K562 (cell line): Measurements from ENCODE around the gene NDUFB7. TPM values are rescaled to one million over a fixed set of nuclear protein-coding genes. Genes with fewer than 3 reads are reported as not detected.

Source experiments
- BMI1 ChIP-seq: fragments of 150-350 bp; IDR thresholded peaks from 2 replicates; pipeline ENCODE4 v1.6.1; 2014; ENCODE audit warnings: low read length
- CBX1 ChIP-seq: sonication (generic); IDR thresholded peaks from 2 replicates; pipeline ENCODE4 v1.6.1; 2016; ENCODE audit warnings: antibody characterized with exemption, low read depth, mild to moderate bottlenecking
- CHD4 ChIP-seq: fragments of 200-600 bp; sonication (generic); IDR thresholded peaks from 3 replicates; pipeline ENCODE4 v1.6.1; 2012; ENCODE audit warnings: low read depth, mild to moderate bottlenecking, mixed read lengths, low read length, inconsistent platforms; ENCODE audit not compliant: insufficient read depth, insufficient replicate concordance, poor library complexity, severe bottlenecking
- EWSR1 ChIP-seq: fragments of 450-650 bp; IDR thresholded peaks from 2 replicates; pipeline ENCODE4 v1.6.1; 2018; ENCODE audit warnings: borderline replicate concordance, mild to moderate bottlenecking, low read depth, moderate library complexity; ENCODE audit not compliant: partially characterized antibody
- FOXA1 ChIP-seq: fragments of 450-650 bp; IDR thresholded peaks from 2 replicates; pipeline ENCODE4 v1.6.1; 2016; ENCODE audit warnings: mild to moderate bottlenecking, borderline replicate concordance
- RBM14 ChIP-seq: fragments of 200-400 bp; formaldehyde crosslinking; IDR thresholded peaks from 2 replicates; pipeline ENCODE4 v1.6.1; 2018; ENCODE audit warnings: low read depth, mild to moderate bottlenecking, low read length, moderate library complexity, borderline replicate concordance; ENCODE audit not compliant: insufficient read depth
- SLC30A9 ChIP-seq: fragments of 250-450 bp; sonication (Bioruptor Pico); IDR thresholded peaks from 2 replicates; pipeline ENCODE4 v1.8.0; 2022; ENCODE audit warnings: mild to moderate bottlenecking, moderate library complexity
- SMC3 ChIP-seq: conservative IDR thresholded peaks from 2 replicates; pipeline ENCODE4 v1.6.1; 2011; ENCODE audit warnings: low read depth, low read length, improper control_type of control experiment; ENCODE audit not compliant: insufficient read depth
- SREBF2 ChIP-seq: sonication (generic); formaldehyde crosslinking; IDR thresholded peaks from 2 replicates; pipeline ENCODE4 v1.4.0; 2020; ENCODE audit warnings: mild to moderate bottlenecking, missing genetic modification reagents
- TAF15 ChIP-seq: fragments of 200-400 bp; formaldehyde crosslinking; IDR thresholded peaks from 2 replicates; pipeline ENCODE4 v1.6.1; 2017; ENCODE audit warnings: mild to moderate bottlenecking, low read depth, low read length, moderate library complexity
- TAF7 ChIP-seq: fragments of 450-650 bp; IDR thresholded peaks from 2 replicates; pipeline ENCODE4 v1.6.1; 2016; ENCODE audit warnings: missing genetic modification characterization, missing compliant biosample characterization
- TARDBP ChIP-seq: fragments of 450-650 bp; IDR thresholded peaks from 2 replicates; pipeline ENCODE4 v1.6.1; 2016
- TEAD1 ChIP-seq, 2 experiments: fragments of 450-650 bp in 1 of 2; sonication (generic) in 1 of 2; formaldehyde crosslinking; IDR thresholded peaks; 2 replicates each; pipeline versions ENCODE4 v1.4.0 to v1.8.0; 2020 to 2022; ENCODE audit warnings: mild to moderate bottlenecking in 2 of 2, missing genetic modification reagents in 1 of 2
- TEAD2 ChIP-seq: fragments of 450-650 bp; IDR thresholded peaks from 2 replicates; pipeline ENCODE4 v1.6.1; 2016; ENCODE audit warnings: missing genetic modification characterization, control low read depth, missing compliant biosample characterization
- XRCC4 ChIP-seq: IDR thresholded peaks from one replicate; pipeline ENCODE4 v1.6.1; 2011; ENCODE audit not compliant: insufficient read depth, insufficient read length; ENCODE audit errors: extremely low read depth
- ZKSCAN3 ChIP-seq: fragments of 250-450 bp; sonication (Bioruptor Pico); IDR thresholded peaks from 2 replicates; pipeline ENCODE4 v1.4.0; 2020
- ZNF175 ChIP-seq: fragments of 200-800 bp; sonication (Bioruptor generic); IDR thresholded peaks from 2 replicates; pipeline ENCODE4 v1.6.1; 2016; ENCODE audit warnings: low read depth, mild to moderate bottlenecking, missing genetic modification characterization, missing compliant biosample characterization
- ZNF507 ChIP-seq: conservative IDR thresholded peaks from 2 replicates; pipeline ENCODE4 v1.6.1; 2017; ENCODE audit warnings: missing genetic modification characterization, missing compliant biosample characterization
- ZNF668 ChIP-seq: fragments of 250-450 bp; sonication (Bioruptor Pico); IDR thresholded peaks from 2 replicates; pipeline ENCODE4 v1.8.0; 2022; ENCODE audit warnings: mild to moderate bottlenecking, inconsistent platforms
- ZNF785 ChIP-seq: fragments of 250-450 bp; sonication (Bioruptor Pico); IDR thresholded peaks from 2 replicates; pipeline ENCODE4 v1.4.0; 2020; ENCODE audit warnings: mild to moderate bottlenecking
- polyA plus RNA-seq, 8 experiments: library from polyadenylated mRNA; depleted of rRNA in 4 of 8; stranded (reverse) in 5 of 8; unstranded in 3 of 8; fragments of >200 nt; fragmentation: Nextera tagmentation in 2 of 8; fragmentation: Illumina TruSeq in 1 of 8; extraction: Ambion mirVana in 2 of 8; extraction: Trizol in 1 of 8; gene quantifications; 2 replicates each; pipeline versions ENCODE4 v1.2.1 to v1.2.3, GENCODE V29; 2011 to 2014; ENCODE audit warnings: inconsistent platforms in 1 of 8, missing spikeins in 1 of 8
- total RNA-seq, 7 experiments: library from RNA; depleted of rRNA in 6 of 7; stranded (reverse); fragments of >200 nt in 6 of 7; fragmentation: Illumina TruSeq in 2 of 7; extraction: Trizol in 2 of 7; gene quantifications; 2 replicates each; pipeline versions ENCODE4 v1.2.1 to v1.2.3, GENCODE V29; 2011 to 2021; ENCODE audit warnings: low replicate concordance in 1 of 7
- TF ChIP-seq, protein P1 (sequence below): fragments of 450-650 bp; formaldehyde crosslinking; conservative IDR thresholded peaks from 2 replicates; pipeline ENCODE4 v1.4.0; 2022; ENCODE audit warnings: mild to moderate bottlenecking, missing genetic modification characterization
- TF ChIP-seq, protein P2 (sequence below): fragments of 450-650 bp; conservative IDR thresholded peaks from 2 replicates; pipeline ENCODE4 v1.6.1; 2016; ENCODE audit warnings: missing genetic modification characterization, low read depth, mild to moderate bottlenecking, control low read depth, missing compliant biosample characterization
- TF ChIP-seq, protein P3 (sequence below), 2 experiments: fragments of 450-650 bp in 1 of 2; sonication (generic) in 1 of 2; formaldehyde crosslinking; conservative IDR thresholded peaks; 2 replicates each; pipeline versions ENCODE4 v1.4.0 to v1.8.1; 2020 to 2022; ENCODE audit warnings: mild to moderate bottlenecking in 1 of 2, missing genetic modification reagents in 1 of 2
- TF ChIP-seq, protein P4 (sequence below): fragments of 250-450 bp; sonication (Bioruptor Pico); IDR thresholded peaks from 2 replicates; pipeline ENCODE4 v1.9.0; 2021; ENCODE audit warnings: mild to moderate bottlenecking

Gene NDUFB7
- total and polyA plus RNA-seq, 9 of the 15 experiments (the other 6 are each of a cell fraction or from before 2014, with no cell fraction given): 14.9 to 842 (median 137) TPM

DNA sequence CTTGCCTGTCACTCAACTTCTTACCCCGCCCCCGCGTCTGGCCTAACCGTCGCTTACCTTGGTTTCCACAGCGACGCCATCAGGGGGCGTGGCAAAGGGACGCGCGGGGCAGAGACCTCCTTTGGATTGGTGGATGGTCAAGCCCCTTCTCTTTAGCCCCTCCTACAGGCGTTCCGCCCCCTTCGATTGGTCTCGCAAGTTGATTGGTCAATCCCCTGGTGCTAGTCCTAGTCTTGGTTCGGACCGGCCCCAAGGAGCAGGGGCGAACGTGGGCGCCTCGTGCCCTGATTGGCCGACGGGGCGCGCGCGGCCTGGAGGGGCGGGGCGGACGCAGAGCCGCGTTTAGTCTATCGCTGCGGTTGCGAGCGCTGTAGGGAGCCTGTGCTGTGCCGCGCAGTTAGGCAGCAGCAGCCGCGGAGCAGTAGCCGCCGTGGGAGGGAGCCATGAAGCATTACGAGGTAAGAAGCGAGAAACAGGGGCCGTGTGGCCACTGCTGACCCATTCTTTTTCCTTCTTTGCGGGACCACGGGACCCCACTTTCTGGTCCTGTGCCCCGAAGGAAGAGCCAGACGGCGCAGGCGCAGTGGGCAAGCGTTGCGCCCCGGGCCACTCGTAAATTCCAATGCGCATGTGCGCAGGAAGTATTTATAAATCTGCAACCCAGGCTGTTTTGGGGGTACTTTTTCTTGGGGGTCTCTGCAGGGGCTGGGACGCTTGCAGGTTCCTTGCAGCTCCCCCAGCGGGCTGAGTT, 42.4 kb downstream of the NDUFB7 start, which contains the start of gene TECR (continued):
- TF ChIP-seq ZNF175 (no peak), SREBF2 (CRISPR knock-in tag) (no peak), ZKSCAN3 (CRISPR knock-in tag) (no peak), ZNF507 (tag) (no peak), CHD4 (no peak), SLC30A9 (CRISPR knock-in tag) (no peak), SMC3 (no peak), CBX1 (no peak; the same call in none of the 2 replicates), EWSR1 (no peak), ZNF668 (CRISPR knock-in tag) (no peak), ZNF785 (no peak), TEAD2 (no peak), TARDBP (no peak), RBM14 (no peak), TAF15 (no peak), FOXA1 (no peak), TEAD1 (CRISPR knock-in tag; IDR thresholded peaks at IDR 0.05) (peak in 1 of 2 experiments; percentile 70; a peak in 2 of 4 replicates), BMI1 (0 out of 2 replicates have a peak, but pooled peaks have one; percentile 59), TAF7 (peak; percentile 91), XRCC4 (no peak)
- TF ChIP-seq, protein P1, sequence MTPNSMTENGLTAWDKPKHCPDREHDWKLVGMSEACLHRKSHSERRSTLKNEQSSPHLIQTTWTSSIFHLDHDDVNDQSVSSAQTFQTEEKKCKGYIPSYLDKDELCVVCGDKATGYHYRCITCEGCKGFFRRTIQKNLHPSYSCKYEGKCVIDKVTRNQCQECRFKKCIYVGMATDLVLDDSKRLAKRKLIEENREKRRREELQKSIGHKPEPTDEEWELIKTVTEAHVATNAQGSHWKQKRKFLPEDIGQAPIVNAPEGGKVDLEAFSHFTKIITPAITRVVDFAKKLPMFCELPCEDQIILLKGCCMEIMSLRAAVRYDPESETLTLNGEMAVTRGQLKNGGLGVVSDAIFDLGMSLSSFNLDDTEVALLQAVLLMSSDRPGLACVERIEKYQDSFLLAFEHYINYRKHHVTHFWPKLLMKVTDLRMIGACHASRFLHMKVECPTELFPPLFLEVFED (CRISPR knock-in tag): no peak
- TF ChIP-seq, protein P2, sequence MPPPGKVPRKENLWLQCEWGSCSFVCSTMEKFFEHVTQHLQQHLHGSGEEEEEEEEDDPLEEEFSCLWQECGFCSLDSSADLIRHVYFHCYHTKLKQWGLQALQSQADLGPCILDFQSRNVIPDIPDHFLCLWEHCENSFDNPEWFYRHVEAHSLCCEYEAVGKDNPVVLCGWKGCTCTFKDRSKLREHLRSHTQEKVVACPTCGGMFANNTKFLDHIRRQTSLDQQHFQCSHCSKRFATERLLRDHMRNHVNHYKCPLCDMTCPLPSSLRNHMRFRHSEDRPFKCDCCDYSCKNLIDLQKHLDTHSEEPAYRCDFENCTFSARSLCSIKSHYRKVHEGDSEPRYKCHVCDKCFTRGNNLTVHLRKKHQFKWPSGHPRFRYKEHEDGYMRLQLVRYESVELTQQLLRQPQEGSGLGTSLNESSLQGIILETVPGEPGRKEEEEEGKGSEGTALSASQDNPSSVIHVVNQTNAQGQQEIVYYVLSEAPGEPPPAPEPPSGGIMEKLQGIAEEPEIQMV (tag): no peak
- TF ChIP-seq, protein P3, sequence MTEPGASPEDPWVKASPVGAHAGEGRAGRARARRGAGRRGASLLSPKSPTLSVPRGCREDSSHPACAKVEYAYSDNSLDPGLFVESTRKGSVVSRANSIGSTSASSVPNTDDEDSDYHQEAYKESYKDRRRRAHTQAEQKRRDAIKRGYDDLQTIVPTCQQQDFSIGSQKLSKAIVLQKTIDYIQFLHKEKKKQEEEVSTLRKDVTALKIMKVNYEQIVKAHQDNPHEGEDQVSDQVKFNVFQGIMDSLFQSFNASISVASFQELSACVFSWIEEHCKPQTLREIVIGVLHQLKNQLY (CRISPR knock-in tag; conservative IDR thresholded peaks at IDR 0.05): no peak
- TF ChIP-seq, protein P4, sequence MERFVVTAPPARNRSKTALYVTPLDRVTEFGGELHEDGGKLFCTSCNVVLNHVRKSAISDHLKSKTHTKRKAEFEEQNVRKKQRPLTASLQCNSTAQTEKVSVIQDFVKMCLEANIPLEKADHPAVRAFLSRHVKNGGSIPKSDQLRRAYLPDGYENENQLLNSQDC (CRISPR knock-in tag): no peak
